ENCODE results near the gene EXT2.

DNA sequence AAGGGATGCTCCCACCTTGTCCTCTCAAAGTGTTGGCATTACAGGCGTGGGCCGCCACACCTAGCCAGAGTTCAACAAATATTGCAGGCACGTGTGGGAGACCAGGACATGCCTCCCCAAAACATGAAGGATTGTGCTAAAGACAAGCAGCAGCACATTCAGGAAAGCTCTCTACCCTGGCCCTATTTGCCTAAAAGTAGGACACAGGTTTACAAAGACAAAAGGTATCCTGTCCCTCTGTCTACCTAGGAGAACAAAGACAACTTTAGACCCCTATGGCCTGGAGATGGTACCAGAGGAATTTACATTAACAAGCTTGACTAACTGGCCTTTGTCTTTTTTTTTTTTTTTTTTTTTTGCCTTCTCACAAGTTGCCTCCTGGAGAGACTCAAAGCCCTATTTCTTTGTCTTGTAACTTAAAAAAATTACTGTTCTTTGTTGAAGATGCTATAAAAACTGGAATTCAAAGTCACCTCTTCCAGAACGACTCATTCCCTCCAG, 30.3 kb upstream of the EXT2 start:
- TF ChIP-seq, protein P1, sequence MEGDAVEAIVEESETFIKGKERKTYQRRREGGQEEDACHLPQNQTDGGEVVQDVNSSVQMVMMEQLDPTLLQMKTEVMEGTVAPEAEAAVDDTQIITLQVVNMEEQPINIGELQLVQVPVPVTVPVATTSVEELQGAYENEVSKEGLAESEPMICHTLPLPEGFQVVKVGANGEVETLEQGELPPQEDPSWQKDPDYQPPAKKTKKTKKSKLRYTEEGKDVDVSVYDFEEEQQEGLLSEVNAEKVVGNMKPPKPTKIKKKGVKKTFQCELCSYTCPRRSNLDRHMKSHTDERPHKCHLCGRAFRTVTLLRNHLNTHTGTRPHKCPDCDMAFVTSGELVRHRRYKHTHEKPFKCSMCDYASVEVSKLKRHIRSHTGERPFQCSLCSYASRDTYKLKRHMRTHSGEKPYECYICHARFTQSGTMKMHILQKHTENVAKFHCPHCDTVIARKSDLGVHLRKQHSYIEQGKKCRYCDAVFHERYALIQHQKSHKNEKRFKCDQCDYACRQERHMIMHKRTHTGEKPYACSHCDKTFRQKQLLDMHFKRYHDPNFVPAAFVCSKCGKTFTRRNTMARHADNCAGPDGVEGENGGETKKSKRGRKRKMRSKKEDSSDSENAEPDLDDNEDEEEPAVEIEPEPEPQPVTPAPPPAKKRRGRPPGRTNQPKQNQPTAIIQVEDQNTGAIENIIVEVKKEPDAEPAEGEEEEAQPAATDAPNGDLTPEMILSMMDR (IDR thresholded peaks at IDR 0.05), result no peak
- no peak for TF ChIP-seq POLR2A (IDR thresholded peaks at IDR 0.05)
